Superior temporal gyrus (tissue), 1 donor: ENCODE results near the gene BACH2.
"Not testable (repeated sequence)": the region's sequence is repeated elsewhere in the genome, so short reads cannot be mapped to it uniquely, and the experiment has no call there.

Experiments used
- DNase-seq: peaks from one replicate; pipeline ENCODE4 v3.0.0-alpha.2; 2016; ENCODE audit errors: extremely low spot score

Gene BACH2

DNA sequence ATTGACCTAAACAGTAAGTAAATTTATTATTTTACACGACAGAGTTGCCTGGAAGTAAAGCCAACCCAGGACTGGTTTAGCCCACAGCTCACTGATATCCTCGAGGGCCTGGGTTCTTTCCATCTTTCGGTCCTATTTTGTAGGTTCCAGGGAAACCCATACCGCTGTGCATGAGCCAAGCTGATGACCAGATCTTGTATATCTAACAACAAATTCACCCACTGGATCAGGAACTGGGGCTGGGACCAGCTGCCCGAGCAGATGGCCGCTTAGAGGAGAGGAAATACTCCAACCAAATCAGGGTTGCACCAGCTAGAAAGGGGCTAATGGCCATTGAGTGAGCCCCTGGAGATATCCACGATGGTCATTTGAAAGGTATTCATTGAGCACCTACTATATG, 139.2 kb downstream of the BACH2 start:
- no peak for DNase-seq

- DNase-seq, result no peak
These were observed 139.8 kb downstream of the BACH2 start for GRCh38 chr6:90156861-90157260.

DNA sequence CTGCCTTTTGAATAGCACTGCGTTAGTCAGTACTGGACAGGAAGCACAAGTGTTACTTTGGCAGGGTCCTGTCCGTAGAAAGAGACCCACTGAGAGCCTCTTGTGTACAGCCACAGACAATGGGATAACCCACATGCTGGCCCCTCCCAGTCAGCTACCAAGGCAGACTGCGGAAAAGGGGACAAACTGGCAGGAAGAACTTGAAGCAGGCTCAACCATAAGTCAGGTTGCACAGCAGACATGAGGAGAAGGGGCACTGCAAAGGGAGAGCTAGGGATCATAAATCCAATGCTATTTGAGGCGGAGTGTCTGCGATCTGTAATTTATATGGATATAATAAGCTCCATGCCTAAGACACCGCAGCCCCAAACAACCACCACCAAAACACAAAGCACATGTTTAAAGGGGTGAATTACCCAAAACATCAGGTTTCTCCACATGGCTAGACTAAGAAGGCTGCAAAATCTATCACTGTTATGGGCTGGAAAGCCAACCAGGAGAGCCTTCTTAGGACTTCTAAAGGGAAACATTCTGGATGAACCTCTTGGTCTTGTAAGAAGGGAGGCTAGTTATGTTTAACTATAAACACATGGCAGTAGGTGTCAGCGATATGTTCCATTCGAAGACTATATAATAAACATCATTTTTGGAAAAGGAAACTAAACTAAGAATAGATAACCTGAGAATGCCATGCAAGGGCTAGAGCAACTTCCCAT, 141.7 kb downstream of the BACH2 start:
- DNase-seq, result peak; percentile 25

- peak; percentile 55 for DNase-seq
These were observed 144.8 kb downstream of the BACH2 start for GRCh38 chr6:90151576-90152422.

DNA sequence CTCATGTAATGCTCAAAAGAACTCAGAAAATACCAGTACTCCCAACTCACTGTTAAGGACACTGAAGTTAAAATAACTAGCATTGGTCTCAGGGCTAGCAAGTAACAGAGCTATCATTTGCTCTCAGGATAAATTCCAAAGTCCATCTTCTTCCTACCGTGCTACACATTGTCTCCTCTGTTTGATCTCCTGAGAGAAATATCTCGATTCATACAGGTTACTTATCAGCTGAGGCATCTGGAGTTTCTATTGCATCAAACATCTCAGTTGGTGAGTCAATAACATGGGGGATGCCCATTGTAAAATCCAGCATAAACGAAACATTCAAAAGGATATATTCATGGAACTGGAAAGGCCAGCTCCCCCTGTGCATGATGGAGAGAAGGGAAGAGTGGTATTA, 147.4 kb downstream of the BACH2 start:
- DNase-seq, result no peak

DNA sequence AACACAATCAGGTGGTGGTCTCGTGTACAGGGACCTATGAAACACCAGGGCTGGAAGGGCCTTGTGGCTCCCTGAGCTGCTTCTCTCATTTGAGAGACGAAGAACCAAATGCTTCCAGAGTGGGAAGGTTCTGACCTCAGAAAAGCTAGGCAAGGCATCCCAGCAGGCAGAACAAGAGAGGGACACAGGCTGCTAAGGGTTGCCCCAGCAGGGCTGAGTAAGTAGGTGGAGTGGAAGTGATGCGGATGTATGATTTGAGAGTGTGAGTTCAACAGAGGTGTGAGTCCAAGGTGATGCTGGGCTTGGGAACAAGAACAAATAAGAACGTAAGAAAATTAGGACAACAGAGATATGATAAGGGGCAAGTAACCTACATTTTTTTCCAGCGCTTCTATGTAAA, 147.8 kb downstream of the BACH2 start:
- DNase-seq, result no peak

- DNase-seq, result peak; percentile 60
These were observed 149.6 kb downstream of the BACH2 start for GRCh38 chr6:90146921-90147649.

DNA sequence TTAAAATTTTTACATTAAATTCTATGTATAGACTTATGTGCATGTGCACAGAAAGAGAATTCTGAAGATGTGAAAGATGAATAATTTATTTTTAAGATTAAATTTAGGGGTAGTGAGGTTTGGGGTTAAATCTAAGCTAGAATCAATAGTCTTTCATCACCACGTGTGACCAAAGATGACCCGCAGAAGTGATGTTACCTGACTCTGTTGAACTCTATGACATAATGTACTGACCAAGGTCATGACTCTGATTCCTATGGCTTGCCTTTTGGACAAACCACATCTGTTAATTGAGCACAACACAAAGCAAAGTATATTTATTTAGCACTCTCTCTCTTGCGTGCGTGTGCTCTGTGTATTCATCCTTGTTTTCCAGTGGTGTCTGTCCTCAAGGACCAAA, 150.6 kb downstream of the BACH2 start:
- DNase-seq, result no peak

DNA sequence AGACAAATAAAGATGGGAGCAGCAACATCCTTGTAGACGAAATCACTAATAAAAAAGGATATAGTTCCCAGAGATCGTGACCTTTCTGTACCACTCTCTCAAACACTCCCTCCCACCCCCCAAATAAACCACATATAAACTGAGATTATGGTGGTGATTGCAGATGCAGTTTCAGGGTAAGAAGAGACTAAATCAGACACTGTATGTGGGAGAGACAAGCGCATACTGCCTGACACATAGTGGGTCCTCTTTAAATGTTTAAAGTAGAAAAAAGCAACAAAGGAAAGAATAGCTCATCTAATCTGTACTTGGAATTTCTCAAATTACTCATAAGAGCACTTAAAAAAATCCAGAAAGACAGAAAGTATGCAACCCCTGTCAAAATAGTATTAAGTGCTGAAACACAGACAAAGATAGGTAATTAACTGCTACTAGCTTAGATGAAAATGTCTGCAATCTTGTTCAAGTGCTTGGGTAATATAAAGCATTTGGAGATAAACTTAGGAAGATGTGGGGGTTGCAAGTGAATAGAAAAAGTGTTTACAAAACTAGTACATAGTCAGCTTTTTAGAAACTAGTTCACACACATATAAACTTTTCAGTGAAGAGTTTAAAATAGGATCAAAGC, 151.6 kb downstream of the BACH2 start:
- DNase-seq, result no peak

DNA sequence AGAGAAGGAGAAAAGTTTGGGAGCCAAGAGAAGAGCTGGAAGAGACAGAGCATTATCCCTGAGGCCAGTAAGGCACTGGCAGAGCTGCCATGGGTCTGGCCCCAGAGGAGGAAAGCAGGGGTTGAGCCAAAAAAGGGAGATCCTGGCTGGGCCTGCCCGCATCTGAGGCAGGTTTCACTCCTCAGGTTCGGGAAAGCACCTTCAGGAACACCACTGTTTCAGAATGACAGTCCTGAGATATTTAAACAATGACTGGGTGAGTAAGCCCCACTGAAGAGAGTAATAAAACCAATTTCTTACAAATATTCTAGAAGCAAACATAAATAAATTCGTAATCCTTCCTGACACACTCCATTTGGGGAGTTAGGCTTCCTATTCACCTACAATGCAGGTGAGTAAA, 152.2 kb downstream of the BACH2 start:
- no peak for DNase-seq

GRCh38 chr6:90140683-90141082, 156.0 kb downstream of the BACH2 start:
- no peak for DNase-seq

DNA sequence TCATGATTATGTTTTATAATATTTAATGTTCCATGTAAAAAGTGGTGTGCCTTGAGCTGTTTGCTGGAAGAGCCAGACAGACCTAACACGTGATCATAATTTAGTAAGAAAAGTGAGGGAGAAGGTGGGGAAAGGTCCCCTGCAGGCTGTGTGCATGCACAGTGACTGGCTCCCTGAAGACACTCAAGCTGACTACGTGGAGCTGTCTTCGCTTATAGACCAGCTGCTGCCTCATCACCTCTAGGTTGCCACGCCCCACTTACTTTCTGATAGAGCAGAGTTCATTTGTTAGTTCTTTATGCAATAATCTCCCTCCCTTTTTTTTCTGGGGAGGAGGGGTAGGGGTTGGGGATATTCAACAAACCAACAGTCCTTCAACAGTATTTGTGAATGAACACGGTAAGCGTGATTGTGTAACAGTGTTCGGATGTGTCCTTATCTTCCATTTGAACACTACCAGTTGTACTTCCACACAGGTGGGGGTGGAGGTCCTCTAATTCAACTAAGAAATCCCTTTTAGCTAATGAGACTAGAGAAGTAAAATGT, 157.3 kb downstream of the BACH2 start:
- no peak for DNase-seq

GRCh38 chr6:90136837-90137568, 159.6 kb downstream of the BACH2 start:
- DNase-seq, result no peak

- DNase-seq, result no peak
These were observed 160.5 kb downstream of the BACH2 start for GRCh38 chr6:90136176-90136575.

GRCh38 chr6:90135667-90136066, 161.0 kb downstream of the BACH2 start:
- no peak for DNase-seq

DNA sequence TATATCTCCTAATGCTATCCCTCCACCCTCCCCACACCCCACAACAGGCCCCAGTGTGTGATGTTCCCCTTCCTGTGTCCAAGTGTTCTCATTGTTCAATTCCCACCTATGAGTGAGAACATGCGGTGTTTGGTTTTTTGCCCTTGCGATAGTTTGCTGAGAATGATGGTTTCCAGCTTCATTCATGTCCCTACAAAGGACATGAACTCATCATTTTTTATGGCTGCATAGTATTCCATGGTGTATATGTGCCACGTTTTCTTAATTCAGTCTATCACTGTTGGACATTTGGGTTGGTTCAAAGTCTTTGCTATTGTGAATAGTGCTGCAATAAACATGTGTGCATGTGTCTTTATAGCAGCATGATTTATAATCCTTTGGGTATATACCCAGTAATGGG, 163.0 kb downstream of the BACH2 start:
- not testable (repeated sequence) for DNase-seq

GRCh38 chr6:90131614-90132423, 164.8 kb downstream of the BACH2 start:
- DNase-seq, result peak; percentile 53

DNA sequence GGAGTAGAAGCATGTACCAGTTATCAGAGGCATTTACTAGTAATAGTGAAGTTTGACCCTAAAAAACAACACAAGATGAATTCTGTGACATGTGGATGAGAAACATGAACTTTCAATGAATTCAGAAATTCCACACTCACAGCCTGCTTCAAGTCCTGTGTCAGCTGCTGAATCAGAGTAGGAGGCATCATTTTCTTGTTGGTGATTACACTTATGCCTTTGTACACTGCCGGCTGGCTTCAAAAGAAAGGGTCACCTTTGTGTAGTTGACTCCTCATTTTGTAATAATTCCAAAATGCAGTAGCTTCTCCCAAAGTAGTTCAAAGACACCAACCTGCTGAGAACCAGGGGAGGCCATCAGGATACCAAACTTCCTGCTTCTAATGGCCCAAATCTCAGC, 165.5 kb downstream of the BACH2 start:
- DNase-seq, result no peak

DNA sequence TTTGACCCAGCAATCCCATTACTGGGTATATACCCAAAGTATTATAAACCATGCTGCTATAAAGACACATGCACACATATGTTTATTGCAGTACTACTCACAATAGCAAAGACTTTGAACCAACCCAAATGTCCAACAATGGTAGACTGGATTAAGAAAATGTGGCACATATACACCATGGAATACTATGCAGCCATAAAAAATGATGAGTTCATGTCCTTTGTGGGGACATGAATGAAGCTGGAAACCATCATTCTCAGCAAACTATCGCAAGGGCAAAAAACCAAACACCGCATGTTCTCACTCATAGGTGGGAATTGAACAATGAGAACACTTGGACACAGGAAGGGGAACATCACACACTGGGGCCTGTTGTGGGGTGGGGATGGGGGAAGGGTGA, 168.0 kb downstream of the BACH2 start:
- not testable (repeated sequence) for DNase-seq

- no peak for DNase-seq
These were observed 169.0 kb downstream of the BACH2 start for GRCh38 chr6:90127595-90127994.
